GM21381 (cell line): Measurements from ENCODE around the gene PBXIP1.

Experiments
- ATAC-seq: cut with Tn5 transposase; IDR thresholded peaks from one replicate; pipeline ENCODE4 v1.9.1; 2021; ENCODE audit warnings: mild to moderate bottlenecking, moderate library complexity; ENCODE audit not compliant: unreplicated experiment

The PBXIP1 gene

GRCh38 chr1:154959426-154959780 is 3.5 kb upstream of the PBXIP1 start:
- no peak for ATAC-seq

- no peak for ATAC-seq
Measured at GRCh38 chr1:154958681-154959425, 3.0 kb upstream of the PBXIP1 start.

GRCh38 chr1:154958036-154958435 is 2.1 kb upstream of the PBXIP1 start:
- no peak for ATAC-seq

GRCh38 chr1:154957091-154957657 is 1.3 kb upstream of the PBXIP1 start:
- ATAC-seq, result no peak

- ATAC-seq, result no peak
Measured at GRCh38 chr1:154956544-154956941, 644 bp upstream of the PBXIP1 start.

GRCh38 chr1:154955039-154955717 is 721 bp downstream of the PBXIP1 start:
- ATAC-seq, result peak; percentile 56

- ATAC-seq, result no peak
Measured at GRCh38 chr1:154954541-154954940, 1.4 kb downstream of the PBXIP1 start.

- ATAC-seq, result no peak
Measured at GRCh38 chr1:154953611-154954038, 2.3 kb downstream of the PBXIP1 start.

- no peak for ATAC-seq
Measured at GRCh38 chr1:154952664-154953063, 3.2 kb downstream of the PBXIP1 start.

GRCh38 chr1:154951901-154952657 is 3.8 kb downstream of the PBXIP1 start:
- no peak for ATAC-seq

- ATAC-seq, result no peak
Measured at GRCh38 chr1:154948079-154948478, 7.8 kb downstream of the PBXIP1 start.

- no peak for ATAC-seq
Measured at GRCh38 chr1:154945962-154946850, 9.7 kb downstream of the PBXIP1 start.

GRCh38 chr1:154945160-154945961 is 10.5 kb downstream of the PBXIP1 start:
- ATAC-seq, result no peak

GRCh38 chr1:154944401-154945159 is 11.3 kb downstream of the PBXIP1 start:
- no peak for ATAC-seq

- ATAC-seq, result no peak
Measured at GRCh38 chr1:154943649-154944400, 12.1 kb downstream of the PBXIP1 start.

- no peak for ATAC-seq
Measured at GRCh38 chr1:154941333-154942013, 14.4 kb downstream of the PBXIP1 start.

GRCh38 chr1:154940651-154941194 is 15.2 kb downstream of the PBXIP1 start:
- ATAC-seq, result no peak
